GM18951 (cell line): ENCODE results near the gene TRIM75.
"Not testable (repeated sequence)": the region's sequence is repeated elsewhere in the genome, so short reads cannot be mapped to it uniquely, and the experiment has no call there.

ENCODE experiments used
- POLR2A ChIP-seq: IDR thresholded peaks from 4 replicates; pipeline ENCODE4 v1.6.1; 2011; ENCODE audit warnings: mild to moderate bottlenecking; ENCODE audit not compliant: insufficient read length, insufficient read depth; ENCODE audit errors: extremely low read depth
- in situ Hi-C: fragments of 300-500 bp; cut with MboI; formaldehyde crosslinking; loops from one replicate; pipeline ENCODE4 v1.12.0; 2022; ENCODE audit warnings: low sequenced_read_pairs, mixed read lengths, inconsistent platforms; ENCODE audit not compliant: unreplicated experiment

Gene TRIM75

DNA sequence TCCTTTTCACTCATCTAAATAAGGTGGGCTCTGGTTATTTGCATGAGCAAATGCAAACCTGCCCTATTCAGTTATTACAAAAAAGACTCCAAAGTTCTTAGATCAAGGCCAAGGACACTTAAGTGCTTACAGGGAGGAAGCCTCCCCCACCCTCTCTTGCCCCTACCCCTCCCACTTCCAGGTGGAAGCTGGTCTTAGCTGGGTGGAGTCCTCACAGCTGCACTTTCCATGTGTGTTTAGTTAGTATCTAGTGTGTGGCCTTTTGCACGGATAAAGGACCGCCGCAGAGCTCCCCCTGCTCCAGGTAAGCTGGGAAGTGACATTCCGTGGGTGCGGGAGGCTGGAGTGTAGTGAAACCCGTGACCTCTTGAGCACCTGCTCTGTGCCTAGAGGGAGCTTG lies at the start of gene TRIM75:
Gene TRIM75 (plus strand): TSS at position 222 of the 400 bp plus-strand sequence. CDS start 5,282 bp downstream, outside the sequence.
- in situ Hi-C loops: no loop called here
- TF ChIP-seq POLR2A: no peak

DNA sequence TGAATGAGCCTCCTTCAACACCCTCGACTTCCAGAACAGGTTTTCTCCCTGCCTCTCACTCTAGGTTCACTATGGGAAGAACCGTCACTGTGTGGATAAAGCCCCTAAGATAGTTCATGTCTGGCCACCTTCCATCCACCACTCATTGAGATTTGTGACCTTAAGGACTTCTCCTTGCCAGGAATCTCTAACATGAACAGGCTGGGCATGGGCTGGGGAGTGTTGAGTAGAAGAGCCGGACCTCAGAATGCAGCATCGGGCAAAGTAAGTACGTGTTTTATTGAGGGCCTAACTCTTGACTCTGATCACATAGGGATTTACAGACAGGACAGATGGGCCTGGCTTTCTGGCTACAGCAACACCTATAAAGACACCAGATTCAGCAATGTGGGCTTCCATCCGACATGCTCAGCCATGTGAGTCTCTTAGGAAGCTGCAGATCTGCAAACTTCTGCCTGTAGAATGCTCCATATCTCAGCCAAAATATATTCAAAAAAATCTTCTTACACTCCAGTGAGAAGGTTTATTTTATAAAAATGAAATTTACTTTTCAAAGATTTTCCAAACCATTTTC lies 48.2 kb upstream of the TRIM75 start:
- in situ Hi-C loops: no loop called here
- no peak for TF ChIP-seq POLR2A

GRCh38 chr4:165006456-165006855 lies 47.2 kb upstream of the TRIM75 start:
- no peak for TF ChIP-seq POLR2A
- in situ Hi-C loops: no loop called here

DNA sequence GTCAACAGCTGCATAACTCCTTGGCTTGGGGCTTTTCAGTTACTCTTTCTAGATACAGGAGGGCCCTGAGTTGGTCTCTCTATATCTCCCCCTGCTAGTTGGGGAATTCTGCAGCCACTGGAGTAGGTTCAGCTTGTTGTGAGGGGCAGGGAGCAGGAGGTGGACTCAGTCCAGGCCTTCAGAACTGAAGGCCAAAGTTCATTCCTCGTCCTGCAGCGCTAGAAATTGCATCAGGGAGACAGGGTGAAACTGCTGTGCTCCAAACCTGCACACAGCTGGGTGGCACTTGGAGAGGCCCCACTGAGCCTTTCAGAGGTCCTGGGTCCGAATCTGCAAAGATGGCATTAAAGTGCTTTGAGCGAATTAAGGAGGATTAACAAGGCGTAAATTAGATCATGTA lies 46.8 kb upstream of the TRIM75 start:
- in situ Hi-C loops: no loop called here
- no peak for TF ChIP-seq POLR2A

- TF ChIP-seq POLR2A: no peak
- in situ Hi-C loops: no loop called here
Observed at GRCh38 chr4:165009493-165010227, 44.0 kb upstream of the TRIM75 start.

DNA sequence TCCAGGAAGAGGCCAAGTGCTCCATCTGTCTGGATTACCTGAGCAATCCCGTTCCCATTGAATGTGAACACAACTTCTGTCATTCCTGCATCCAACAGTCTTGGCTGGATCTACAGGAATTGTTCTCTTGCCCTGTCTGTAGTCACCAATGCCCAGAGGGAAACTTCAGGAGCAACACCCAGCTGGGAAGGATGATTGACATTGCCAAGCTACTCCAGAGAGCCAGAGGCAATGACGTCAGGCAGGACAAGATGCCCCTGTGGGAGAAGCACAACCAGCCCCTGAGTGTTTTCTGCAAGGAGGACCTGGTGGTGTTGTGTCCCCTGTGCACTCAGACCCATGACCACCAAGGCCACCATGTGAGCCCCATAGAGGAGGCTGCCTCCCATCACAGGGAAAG lies 43.2 kb upstream of the TRIM75 start:
- in situ Hi-C loops: no loop called here
- no peak for TF ChIP-seq POLR2A

- in situ Hi-C loops: no loop called here
- no peak for TF ChIP-seq POLR2A
Observed at GRCh38 chr4:165010991-165011390, 42.7 kb upstream of the TRIM75 start.

DNA sequence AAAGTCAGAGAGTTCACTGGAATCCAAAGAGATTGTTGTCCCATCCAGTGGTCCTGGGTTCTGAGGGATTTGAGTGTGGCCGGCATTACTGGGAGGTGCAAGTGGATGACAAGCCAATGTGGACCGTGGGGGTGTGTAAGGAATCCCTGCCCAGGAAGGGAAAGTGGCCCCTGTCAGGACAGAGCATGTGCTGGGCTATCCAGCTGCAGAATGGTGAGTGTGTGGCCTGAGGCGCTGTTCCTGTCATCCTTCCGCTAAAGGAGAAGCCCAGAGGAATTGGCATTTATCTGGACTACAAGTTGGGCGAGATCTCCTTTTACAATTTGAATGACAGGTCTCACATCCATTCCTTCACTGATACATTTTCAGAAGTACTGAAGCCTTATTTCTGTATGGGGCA lies 42.3 kb upstream of the TRIM75 start:
- TF ChIP-seq POLR2A: no peak
- in situ Hi-C loops: no loop called here

DNA sequence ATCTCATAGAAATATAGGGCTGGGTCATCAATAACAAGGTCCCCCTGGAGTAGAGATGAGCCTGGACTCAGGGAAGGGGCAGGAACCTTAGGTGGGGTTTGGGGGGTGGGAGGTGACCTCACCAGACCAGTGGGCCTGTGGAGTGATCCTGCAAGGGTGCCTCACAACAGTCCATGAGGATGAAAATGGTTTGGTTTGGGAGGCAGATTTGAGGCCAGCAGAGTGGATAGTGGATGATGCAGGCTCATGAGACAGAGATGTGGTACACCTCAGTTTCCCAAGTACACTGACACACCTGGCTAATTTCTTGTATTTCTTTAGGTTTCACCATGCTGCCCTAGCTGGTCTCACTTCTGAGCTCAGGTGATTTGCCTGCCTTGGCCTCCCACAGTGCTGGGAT lies 40.0 kb upstream of the TRIM75 start:
- in situ Hi-C loops: no loop called here
- no peak for TF ChIP-seq POLR2A

GRCh38 chr4:165016971-165017370 lies 36.7 kb upstream of the TRIM75 start:
- no peak for TF ChIP-seq POLR2A
- in situ Hi-C loops: no loop called here

GRCh38 chr4:165019995-165020394 lies 33.7 kb upstream of the TRIM75 start:
- in situ Hi-C loops: not testable (repeated sequence)

DNA sequence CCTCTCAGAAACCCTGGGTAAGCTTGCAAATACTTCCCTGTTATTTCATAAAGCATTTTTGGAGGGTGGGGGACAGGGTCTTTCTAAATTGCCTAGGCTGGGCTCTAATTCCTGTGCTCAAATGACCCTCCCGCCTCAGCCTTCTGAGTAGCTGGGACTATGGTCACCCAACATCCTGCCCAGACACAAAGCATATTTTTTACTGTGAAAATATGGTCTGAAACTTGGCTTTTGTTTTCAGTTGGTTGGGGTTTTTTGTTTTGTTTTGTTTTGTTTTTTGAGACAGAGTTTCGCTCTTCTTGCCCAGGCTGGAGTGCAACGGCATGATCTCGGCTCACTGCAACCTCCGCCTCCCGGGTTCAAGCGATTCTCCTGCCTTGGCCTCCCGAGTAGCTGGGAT lies 27.9 kb upstream of the TRIM75 start:
- in situ Hi-C loops: not testable (repeated sequence)

- in situ Hi-C loops: no loop called here
- TF ChIP-seq POLR2A: no peak
Observed at GRCh38 chr4:165027762-165028402, 25.8 kb upstream of the TRIM75 start.

DNA sequence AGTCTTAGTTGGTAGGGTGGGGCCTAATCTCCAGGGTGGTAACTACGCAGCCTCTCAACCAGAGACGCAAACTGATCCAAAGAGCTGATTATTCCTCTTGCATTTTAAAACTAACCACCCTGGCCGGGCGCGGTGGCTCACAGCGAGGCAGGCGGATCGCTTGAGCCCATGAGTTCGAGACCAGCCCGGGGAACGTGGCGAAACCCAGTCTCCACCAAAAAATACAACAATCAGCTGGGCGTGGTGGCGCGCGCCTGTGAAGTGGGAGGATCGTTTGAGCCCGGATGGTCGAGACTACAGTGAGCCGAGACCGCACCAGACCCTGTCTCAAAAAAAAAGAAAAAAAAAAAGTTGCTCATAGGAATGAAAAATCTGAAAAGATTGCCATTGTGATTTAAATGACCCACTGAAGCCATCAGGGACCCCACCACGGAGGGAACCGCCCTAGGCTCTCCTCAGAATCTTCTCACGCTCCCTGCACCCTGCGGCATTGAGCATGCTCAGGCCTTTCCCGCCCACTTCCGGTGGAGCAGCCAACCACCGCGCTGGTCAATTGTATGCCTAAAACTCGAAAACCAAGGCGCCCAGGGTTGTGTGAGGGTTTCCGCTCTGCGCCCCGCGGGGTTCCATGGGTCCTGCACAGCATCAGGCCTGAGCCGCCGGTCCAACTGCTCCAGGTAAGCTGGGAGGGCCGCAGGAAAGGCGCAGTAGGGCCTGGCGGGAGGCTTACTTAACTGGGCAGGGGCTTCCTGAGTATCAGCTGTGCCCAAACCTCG lies 22.0 kb upstream of the TRIM75 start, which contains the start of gene TRIM60:
Gene TRIM60 (plus strand): TSS at position 564 of the 776 bp plus-strand sequence. CDS start 8,074 bp downstream, outside the sequence.
- in situ Hi-C loops: no loop called here
- no peak for TF ChIP-seq POLR2A

DNA sequence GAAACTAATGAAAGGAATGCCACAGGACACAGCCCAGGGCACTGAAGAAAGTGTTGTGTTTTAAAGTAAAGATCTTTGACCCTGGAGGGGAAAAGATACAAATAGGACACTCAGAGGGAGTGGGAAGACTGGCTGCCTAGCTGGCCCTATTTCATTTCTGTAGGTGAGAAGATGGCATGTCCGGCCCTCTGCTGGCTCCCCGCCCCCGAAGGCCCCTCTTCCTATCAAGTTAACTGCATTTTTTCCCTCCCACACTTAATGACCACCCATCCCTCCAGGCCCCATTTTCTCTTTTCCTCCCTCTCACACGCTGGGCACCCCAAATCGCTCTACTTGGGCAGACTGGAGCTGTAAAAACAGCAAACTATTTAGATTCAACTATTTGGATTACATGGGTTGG lies 5.5 kb upstream of the TRIM75 start:
- TF ChIP-seq POLR2A: no peak
- in situ Hi-C loops: no loop called here
